HT1080 (cell line): ENCODE results near the gene RADIL. TPM values are rescaled to one million over a fixed set of nuclear protein-coding genes. Genes with fewer than 3 reads are reported as not detected.

Experiments
- DNase-seq: peaks from one replicate; pipeline ENCODE4 v3.0.0-alpha.2; 2015; ENCODE audit warnings: low read depth
- total RNA-seq: library from RNA; depleted of rRNA; stranded (reverse); fragments of >200 nt; shearing (Covaris generic); gene quantifications from 2 replicates; pipeline ENCODE4 v1.2.3, GENCODE V29; 2014

Gene RADIL
- total RNA-seq, 1 experiment from 2014 or later: 0.14 TPM

- DNase-seq: no peak
These were observed 648 bp upstream of the RADIL start for GRCh38 chr7:4884164-4884563.

DNA sequence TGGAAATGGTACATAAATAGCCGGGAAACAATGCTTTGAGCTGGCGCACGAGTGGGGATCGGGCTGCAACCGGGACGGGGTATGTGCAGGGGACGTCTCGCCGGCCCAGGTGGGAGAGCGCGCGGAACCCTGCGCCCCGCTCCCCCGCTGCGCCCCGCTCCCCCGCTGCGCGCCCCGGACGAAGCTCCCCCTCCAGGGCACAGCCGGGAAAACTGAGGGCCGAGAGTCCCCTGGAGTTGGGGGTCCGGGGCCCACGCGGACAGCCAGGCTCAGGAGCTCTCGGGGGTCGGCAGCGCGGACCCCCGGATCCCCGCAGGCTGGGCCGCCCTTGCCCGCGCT lies 514 bp downstream of the RADIL start:
- DNase-seq: no peak

GRCh38 chr7:4882169-4883032 lies 1.1 kb downstream of the RADIL start:
- DNase-seq: no peak

GRCh38 chr7:4880218-4880617 lies 3.3 kb downstream of the RADIL start:
- no peak for DNase-seq

DNA sequence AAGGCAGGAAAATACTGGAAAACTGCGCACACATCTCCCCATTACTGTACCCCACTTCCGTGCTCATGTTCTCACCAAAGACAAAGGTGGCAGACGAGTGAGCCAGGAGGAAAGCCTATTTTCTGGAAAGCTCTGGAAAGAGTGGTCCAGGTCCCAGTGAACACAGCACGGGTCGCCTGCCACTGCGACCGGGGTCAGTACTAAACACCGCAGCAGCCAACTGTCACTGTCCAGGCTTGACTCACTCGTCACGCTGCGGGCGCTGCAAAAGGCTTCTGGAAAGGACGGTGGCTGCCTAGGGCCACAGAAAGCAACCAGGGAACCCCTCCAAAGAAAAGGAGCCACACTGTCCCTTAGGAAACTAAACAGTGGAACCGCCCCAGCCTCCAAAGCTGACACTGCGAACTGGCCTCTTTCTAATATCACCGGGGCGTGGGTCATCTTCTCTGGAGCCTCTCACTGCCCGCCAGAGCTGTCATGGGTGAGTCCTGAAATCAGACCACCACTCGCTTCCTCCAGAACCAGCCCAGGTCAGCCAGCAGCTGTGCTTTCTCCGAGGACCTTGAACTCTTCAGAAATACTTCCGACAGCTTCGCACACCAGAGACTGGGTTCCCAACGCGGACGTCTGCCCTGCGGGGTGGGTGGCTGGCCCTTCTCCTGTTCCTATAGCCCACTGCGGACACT lies 4.0 kb downstream of the RADIL start:
- DNase-seq: no peak

DNA sequence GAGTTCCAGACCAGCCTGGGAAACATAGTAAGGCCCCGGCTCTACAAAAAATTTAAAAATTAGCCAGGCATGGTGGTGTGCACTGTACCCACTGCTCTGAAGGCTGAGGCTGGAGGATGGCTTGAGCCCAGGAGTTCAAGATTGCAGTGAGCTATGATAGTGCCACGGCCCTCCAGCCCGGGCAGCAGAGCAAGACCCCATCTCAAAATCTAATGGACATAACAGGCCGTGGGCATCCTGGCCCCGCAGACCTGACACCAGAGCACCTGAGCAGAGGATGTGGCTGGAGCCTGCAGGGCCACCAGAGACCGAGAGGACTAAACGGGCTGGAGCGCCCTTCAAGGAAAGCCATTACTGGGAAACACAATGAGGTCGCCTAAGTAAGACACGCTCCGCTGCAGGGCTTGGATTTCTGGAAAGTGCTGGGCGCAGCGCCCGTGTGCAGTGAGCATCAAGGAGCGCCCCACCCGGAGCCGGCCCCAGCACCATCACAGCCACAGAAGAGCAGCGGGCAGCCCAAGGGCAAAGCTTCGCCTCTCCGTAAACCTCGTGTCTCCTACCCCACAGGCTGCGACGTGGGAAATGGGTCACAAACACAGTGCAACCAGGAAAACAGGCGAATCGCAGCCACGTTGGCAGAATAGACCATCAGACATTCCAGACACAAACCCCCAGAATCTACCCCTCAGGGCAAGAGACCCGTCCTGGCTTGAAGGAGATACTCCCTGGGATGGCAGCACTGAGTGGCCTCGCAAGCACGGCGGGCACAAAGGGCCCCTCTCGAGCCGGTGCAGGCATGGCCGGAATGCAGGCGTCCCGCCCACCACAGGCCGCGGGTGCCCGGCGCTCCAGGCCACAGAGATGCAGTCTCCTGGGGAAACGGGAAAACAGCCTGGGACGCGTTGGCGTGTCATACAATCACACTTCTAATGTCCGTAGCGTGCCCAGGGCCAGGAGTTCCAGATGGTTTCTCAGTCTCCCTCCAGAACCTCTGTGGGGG lies 4.9 kb downstream of the RADIL start:
- no peak for DNase-seq

GRCh38 chr7:4876586-4876985 lies 6.9 kb downstream of the RADIL start:
- no peak for DNase-seq

- DNase-seq: no peak
These were observed 8.1 kb downstream of the RADIL start for GRCh38 chr7:4875391-4875790.

GRCh38 chr7:4873071-4873944 lies 10.2 kb downstream of the RADIL start:
- DNase-seq: no peak

GRCh38 chr7:4871930-4872675 lies 11.4 kb downstream of the RADIL start:
- no peak for DNase-seq

DNA sequence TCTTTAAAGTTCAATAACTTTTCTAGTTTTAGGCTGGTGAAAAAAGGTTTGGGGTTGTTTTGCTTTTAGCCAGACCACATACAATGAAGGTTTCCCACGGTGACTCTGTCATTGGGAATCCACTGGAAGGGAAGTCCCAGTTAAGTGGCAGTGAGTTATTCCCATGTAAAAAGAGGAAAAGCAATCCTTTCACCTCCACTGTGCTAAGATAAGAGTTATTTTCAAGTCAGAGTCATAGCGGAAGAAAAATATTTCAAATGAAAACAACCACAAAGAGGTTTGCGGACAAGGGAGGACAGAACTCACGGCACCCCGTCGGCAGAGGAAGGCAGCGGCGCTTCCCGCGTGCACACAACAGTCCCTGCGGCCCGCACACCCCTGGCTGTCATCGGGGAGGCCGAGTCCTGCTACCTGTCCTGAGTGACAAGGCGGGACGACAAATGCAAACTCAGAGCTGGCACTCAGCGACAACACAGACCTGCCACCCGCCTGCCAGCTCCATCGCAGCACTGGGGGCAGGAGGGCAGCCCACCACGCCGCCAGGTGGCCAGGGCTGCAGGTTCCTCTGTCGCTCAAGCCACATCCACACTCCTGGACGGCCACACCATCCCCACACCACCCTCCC lies 12.3 kb downstream of the RADIL start:
- DNase-seq: no peak

DNA sequence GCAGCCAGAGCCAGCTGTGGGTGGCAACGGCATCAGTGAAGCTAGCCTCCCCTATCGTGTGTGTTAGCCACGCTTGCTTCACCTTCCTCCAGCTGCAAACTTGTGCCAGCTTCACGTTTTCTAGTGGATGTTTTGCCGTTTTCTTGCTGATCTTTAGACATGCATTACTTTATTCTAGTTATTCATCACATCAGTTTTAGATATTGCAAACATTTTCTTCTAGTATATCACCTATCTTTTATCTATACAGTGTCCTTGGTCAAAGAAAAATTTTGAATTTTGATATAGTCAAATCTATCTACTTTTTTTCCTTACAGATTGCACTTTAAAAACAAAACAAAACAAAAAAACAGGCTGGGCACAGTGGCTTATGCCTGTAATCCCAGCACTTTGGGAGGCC lies 15.0 kb downstream of the RADIL start:
- DNase-seq: no peak

DNA sequence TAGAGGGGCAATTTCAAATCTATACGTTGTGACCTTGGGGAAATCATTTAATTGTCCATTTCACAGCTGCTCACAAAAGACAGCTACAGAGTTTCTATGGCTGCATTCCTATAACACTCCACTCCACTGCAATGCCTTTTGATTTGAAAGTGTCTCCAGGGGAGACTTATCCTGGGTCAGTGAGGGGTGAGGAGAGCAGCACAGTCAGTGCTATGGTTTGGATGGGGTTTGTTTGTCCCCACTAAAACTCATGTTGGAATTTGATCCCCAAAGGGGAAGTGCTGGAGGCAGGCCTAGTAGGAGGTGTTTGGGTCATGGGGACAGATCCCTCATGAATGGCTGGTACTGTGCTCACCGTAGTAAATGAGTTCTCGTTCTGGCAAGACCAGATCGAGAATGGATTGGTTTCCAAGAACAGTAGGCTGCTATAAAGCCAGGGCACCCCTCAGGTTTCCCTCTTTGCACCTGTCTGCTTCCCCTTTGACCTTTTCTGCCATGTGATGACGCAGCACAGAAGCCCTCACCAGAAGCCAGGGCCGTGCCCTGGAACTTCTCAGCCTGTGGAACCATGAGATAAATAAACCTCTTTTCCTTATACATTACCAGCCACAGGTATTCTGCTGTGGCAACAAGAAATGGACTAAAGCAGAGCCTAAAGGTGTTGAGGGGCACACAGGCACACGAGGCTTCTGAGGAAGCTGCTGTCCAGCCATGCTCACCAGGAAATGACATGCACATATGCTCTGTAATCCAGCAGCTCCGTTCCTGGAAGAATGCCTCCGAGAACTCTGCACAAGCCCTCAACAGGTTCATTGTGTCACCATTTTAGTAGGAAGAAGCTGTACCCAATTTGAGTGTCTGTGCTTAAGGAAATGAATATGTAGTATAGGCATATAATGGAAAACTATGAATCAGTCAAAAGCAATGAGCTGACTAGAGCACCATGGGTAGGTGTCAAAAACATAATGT lies 16.7 kb downstream of the RADIL start:
- DNase-seq: no peak

- DNase-seq: no peak
These were observed 21.4 kb downstream of the RADIL start for GRCh38 chr7:4862156-4862555.

- no peak for DNase-seq
These were observed 21.8 kb downstream of the RADIL start, which contains the start of gene PAPOLB for GRCh38 chr7:4861673-4862072. Gene PAPOLB (minus strand): TSS chr7:4862030. CDS start chr7:4861810, 220 bp downstream.

DNA sequence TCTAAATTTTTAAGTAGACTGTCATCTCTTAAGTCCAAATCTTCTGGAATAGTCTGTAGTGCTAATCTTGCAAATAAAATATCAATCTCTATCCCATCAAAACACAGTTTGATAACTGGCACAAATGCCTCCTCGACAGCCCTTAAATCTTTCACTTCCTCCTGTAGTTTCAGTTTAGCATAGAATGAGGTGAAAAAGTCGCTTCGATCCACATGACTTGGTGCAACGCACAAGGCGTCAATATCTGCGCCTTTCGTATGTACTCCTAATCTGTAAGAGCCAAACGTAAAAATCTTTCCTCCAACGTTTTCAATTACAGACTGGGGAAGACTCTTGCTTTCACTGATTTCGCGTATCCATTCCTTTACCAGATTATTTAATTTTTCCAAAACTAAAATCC lies 22.3 kb downstream of the RADIL start:
- DNase-seq: no peak

GRCh38 chr7:4857189-4857588 lies 26.3 kb downstream of the RADIL start:
- DNase-seq: no peak
